ENCODE measurements around the gene LHFPL6.

DNA sequence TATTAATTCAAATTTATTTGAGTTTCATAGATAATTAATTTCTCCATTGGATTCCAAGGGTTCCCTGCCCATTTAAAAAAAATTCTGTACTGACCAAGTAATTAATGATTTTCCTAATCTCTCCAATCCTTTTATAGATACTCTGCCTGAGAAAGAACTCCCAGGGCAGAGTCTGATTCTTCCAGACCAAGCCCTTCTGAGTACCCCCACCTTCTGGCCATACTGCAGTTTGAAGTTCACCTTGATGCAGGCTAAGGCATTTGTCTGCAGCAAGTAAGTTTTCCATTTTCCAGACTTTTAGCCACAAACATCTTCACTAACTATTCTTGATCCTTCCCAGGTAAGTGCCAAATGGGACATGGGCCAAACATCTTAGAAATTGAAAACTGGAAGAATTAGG is 195.9 kb downstream of the LHFPL6 start:
- TF ChIP-seq, protein P1, sequence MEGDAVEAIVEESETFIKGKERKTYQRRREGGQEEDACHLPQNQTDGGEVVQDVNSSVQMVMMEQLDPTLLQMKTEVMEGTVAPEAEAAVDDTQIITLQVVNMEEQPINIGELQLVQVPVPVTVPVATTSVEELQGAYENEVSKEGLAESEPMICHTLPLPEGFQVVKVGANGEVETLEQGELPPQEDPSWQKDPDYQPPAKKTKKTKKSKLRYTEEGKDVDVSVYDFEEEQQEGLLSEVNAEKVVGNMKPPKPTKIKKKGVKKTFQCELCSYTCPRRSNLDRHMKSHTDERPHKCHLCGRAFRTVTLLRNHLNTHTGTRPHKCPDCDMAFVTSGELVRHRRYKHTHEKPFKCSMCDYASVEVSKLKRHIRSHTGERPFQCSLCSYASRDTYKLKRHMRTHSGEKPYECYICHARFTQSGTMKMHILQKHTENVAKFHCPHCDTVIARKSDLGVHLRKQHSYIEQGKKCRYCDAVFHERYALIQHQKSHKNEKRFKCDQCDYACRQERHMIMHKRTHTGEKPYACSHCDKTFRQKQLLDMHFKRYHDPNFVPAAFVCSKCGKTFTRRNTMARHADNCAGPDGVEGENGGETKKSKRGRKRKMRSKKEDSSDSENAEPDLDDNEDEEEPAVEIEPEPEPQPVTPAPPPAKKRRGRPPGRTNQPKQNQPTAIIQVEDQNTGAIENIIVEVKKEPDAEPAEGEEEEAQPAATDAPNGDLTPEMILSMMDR (IDR thresholded peaks at IDR 0.05): no peak
- TF ChIP-seq POLR2A (IDR thresholded peaks at IDR 0.05): no peak
- no peak for TF ChIP-seq EP300 (IDR thresholded peaks at IDR 0.05)
- no peak for TF ChIP-seq POLR2AphosphoS5 (IDR thresholded peaks at IDR 0.05)
